ENCODE data around the gene KIF26B.

- TF ChIP-seq, protein P1, sequence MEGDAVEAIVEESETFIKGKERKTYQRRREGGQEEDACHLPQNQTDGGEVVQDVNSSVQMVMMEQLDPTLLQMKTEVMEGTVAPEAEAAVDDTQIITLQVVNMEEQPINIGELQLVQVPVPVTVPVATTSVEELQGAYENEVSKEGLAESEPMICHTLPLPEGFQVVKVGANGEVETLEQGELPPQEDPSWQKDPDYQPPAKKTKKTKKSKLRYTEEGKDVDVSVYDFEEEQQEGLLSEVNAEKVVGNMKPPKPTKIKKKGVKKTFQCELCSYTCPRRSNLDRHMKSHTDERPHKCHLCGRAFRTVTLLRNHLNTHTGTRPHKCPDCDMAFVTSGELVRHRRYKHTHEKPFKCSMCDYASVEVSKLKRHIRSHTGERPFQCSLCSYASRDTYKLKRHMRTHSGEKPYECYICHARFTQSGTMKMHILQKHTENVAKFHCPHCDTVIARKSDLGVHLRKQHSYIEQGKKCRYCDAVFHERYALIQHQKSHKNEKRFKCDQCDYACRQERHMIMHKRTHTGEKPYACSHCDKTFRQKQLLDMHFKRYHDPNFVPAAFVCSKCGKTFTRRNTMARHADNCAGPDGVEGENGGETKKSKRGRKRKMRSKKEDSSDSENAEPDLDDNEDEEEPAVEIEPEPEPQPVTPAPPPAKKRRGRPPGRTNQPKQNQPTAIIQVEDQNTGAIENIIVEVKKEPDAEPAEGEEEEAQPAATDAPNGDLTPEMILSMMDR (IDR thresholded peaks at IDR 0.05; ENCODE audit: low read length) = no peak
- TF ChIP-seq EZH2 (optimal IDR thresholded peaks at IDR 0.05; ENCODE audit: low read depth, low read length) = no peak
- TF ChIP-seq EZH2phosphoT487 (IDR thresholded peaks at IDR 0.05; ENCODE audit: low read length) = no peak
Observed at GRCh38 chr1:245153552-245154428, 995 bp upstream of the KIF26B start.

All from MM.1S (cell line).